K562 (cell line): ENCODE results near the gene GADD45GIP1. TPM values are rescaled to one million over a fixed set of nuclear protein-coding genes. Genes with fewer than 3 reads are reported as not detected.

ENCODE experiments used
- CGGBP1 ChIP-seq: fragments of 250-450 bp; sonication (Bioruptor Pico); IDR thresholded peaks from 2 replicates; pipeline ENCODE4 v1.9.0; 2021; ENCODE audit warnings: mild to moderate bottlenecking
- GATAD2A ChIP-seq: fragments of 450-650 bp; IDR thresholded peaks from 2 replicates; pipeline ENCODE4 v1.6.1; 2017
- KDM4B ChIP-seq, 2 experiments: fragments of 450-650 bp in 1 of 2; sonication (generic) in 1 of 2; IDR thresholded peaks; 2 replicates each; pipeline ENCODE4 v1.6.1; 2016 to 2017; ENCODE audit warnings: borderline replicate concordance in 2 of 2, antibody characterized with exemption in 1 of 2, low read depth in 1 of 2, mild to moderate bottlenecking in 1 of 2
- KLF6 ChIP-seq: fragments of 250-450 bp; sonication (Bioruptor Pico); IDR thresholded peaks from 2 replicates; pipeline ENCODE4 v1.4.0; 2020; ENCODE audit warnings: mild to moderate bottlenecking, moderate library complexity, borderline replicate concordance
- MTF1 ChIP-seq: fragments of 250-450 bp; sonication (Bioruptor Pico); IDR thresholded peaks from 2 replicates; pipeline ENCODE4 v1.9.0; 2021; ENCODE audit warnings: moderate library complexity, mild to moderate bottlenecking, inconsistent platforms, borderline replicate concordance
- NFE2L1 ChIP-seq: fragments of 450-650 bp; IDR thresholded peaks from 2 replicates; pipeline ENCODE4 v1.6.1; 2016; ENCODE audit warnings: missing genetic modification characterization, low read depth, mild to moderate bottlenecking, missing compliant biosample characterization, moderate library complexity, borderline replicate concordance
- POLR2G ChIP-seq: fragments of 200-400 bp; formaldehyde crosslinking; IDR thresholded peaks from 2 replicates; pipeline ENCODE4 v1.6.1; 2017; ENCODE audit warnings: low read depth, mild to moderate bottlenecking, antibody characterized with exemption, low read length, moderate library complexity
- SLC30A9 ChIP-seq: fragments of 250-450 bp; sonication (Bioruptor Pico); IDR thresholded peaks from 2 replicates; pipeline ENCODE4 v1.8.0; 2022; ENCODE audit warnings: mild to moderate bottlenecking, moderate library complexity
- SREBF1 ChIP-seq: fragments of 150-350 bp; IDR thresholded peaks from 2 replicates; pipeline ENCODE4 v1.6.1; 2014; ENCODE audit warnings: antibody characterized with exemption, low read depth, low read length, borderline replicate concordance
- ZBTB11 ChIP-seq, 3 experiments: fragments of 200-800 bp in 1 of 3; fragments of 250-450 bp in 1 of 3; fragments of 450-650 bp in 1 of 3; sonication (Bioruptor Pico) in 1 of 3; sonication (Bioruptor generic) in 1 of 3; formaldehyde crosslinking in 1 of 3; IDR thresholded peaks; 2 replicates each; pipeline versions ENCODE4 v1.6.1 to v1.8.0; 2016 to 2022; ENCODE audit warnings: mild to moderate bottlenecking in 2 of 3, missing genetic modification characterization in 2 of 3, missing compliant biosample characterization in 1 of 3, moderate library complexity in 1 of 3
- ZC3H8 ChIP-seq: fragments of 450-650 bp; IDR thresholded peaks from 2 replicates; pipeline ENCODE4 v1.6.1; 2017
- ZFPM2 ChIP-seq: fragments of 250-450 bp; sonication (Bioruptor Pico); IDR thresholded peaks from 2 replicates; pipeline ENCODE4 v1.5.1; 2022; ENCODE audit warnings: mild to moderate bottlenecking
- ZNF134 ChIP-seq: fragments of 250-450 bp; sonication (Bioruptor Pico); conservative IDR thresholded peaks from 2 replicates; pipeline ENCODE4 v1.4.0; 2020
- ZNF175 ChIP-seq: fragments of 200-800 bp; sonication (Bioruptor generic); IDR thresholded peaks from 2 replicates; pipeline ENCODE4 v1.6.1; 2016; ENCODE audit warnings: low read depth, mild to moderate bottlenecking, missing genetic modification characterization, missing compliant biosample characterization
- ZNF277 ChIP-seq: fragments of 250-450 bp; sonication (Bioruptor Pico); IDR thresholded peaks from 2 replicates; pipeline ENCODE4 v1.8.0; 2022; ENCODE audit warnings: inconsistent platforms, mild to moderate bottlenecking, moderate library complexity, borderline replicate concordance
- ZNF644 ChIP-seq: fragments of 200-800 bp; sonication (Bioruptor generic); IDR thresholded peaks from 2 replicates; pipeline ENCODE4 v1.6.1; 2016; ENCODE audit warnings: low read depth, missing genetic modification characterization, missing compliant biosample characterization
- polyA plus RNA-seq, 8 experiments: library from polyadenylated mRNA; depleted of rRNA in 4 of 8; stranded (reverse) in 5 of 8; unstranded in 3 of 8; fragments of >200 nt; fragmentation: Nextera tagmentation in 2 of 8; fragmentation: Illumina TruSeq in 1 of 8; extraction: Ambion mirVana in 2 of 8; extraction: Trizol in 1 of 8; gene quantifications; 2 replicates each; pipeline versions ENCODE4 v1.2.1 to v1.2.3, GENCODE V29; 2011 to 2014; ENCODE audit warnings: inconsistent platforms in 1 of 8, missing spikeins in 1 of 8
- total RNA-seq, 7 experiments: library from RNA; depleted of rRNA in 6 of 7; stranded (reverse); fragments of >200 nt in 6 of 7; fragmentation: Illumina TruSeq in 2 of 7; extraction: Trizol in 2 of 7; gene quantifications; 2 replicates each; pipeline versions ENCODE4 v1.2.1 to v1.2.3, GENCODE V29; 2011 to 2021; ENCODE audit warnings: low replicate concordance in 1 of 7
- TF ChIP-seq, protein P1 (sequence below): fragments of 450-650 bp; IDR thresholded peaks from 2 replicates; pipeline ENCODE4 v1.6.1; 2016; ENCODE audit warnings: mild to moderate bottlenecking

GADD45GIP1 gene
- total and polyA plus RNA-seq, 9 of the 15 experiments (the other 6 are each of a cell fraction or from before 2014, with no cell fraction given), result 5.1 to 161 (median 29.2) TPM

DNA sequence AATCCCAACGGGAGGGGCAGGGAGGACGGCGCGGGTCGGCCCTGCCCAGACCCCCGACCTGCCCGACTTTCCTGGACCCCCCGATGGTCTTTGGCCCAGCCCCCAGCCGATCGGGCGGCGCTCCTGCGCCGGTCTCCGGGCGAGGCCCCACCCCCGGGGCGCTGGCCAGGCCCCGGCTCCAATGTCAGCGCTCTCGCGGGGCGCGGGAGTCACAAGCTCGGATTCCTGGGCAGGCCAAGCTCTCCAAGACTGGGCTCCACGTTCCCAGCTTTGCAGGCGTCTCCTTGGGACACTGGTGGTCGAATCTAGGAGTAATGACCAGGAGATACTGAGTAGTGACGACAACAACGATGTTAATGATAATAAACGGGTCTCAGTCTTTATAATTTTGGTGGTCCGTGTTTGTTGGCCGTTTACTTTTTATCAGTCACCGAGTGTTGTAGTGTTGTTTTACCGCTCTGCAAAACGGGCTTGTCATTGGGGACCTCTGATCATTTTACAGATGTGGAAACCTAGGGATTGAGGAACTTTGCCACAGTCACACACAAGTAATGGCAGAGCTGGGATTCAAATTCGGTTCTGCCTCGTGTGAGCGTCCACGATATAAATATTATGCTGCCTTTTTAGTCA lies 10.8 kb downstream of the GADD45GIP1 start (continued):
- TF ChIP-seq, protein P1, sequence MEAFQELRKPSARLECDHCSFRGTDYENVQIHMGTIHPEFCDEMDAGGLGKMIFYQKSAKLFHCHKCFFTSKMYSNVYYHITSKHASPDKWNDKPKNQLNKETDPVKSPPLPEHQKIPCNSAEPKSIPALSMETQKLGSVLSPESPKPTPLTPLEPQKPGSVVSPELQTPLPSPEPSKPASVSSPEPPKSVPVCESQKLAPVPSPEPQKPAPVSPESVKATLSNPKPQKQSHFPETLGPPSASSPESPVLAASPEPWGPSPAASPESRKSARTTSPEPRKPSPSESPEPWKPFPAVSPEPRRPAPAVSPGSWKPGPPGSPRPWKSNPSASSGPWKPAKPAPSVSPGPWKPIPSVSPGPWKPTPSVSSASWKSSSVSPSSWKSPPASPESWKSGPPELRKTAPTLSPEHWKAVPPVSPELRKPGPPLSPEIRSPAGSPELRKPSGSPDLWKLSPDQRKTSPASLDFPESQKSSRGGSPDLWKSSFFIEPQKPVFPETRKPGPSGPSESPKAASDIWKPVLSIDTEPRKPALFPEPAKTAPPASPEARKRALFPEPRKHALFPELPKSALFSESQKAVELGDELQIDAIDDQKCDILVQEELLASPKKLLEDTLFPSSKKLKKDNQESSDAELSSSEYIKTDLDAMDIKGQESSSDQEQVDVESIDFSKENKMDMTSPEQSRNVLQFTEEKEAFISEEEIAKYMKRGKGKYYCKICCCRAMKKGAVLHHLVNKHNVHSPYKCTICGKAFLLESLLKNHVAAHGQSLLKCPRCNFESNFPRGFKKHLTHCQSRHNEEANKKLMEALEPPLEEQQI, result no peak
- no peak for TF ChIP-seq SLC30A9 (CRISPR knock-in tag)
- TF ChIP-seq NFE2L1 (tag), result no peak
- TF ChIP-seq ZNF277 (CRISPR knock-in tag), result no peak
- no peak for TF ChIP-seq SREBF1
- no peak for TF ChIP-seq MTF1 (CRISPR knock-in tag)
- TF ChIP-seq KLF6 (CRISPR knock-in tag), result no peak
- no peak for TF ChIP-seq ZC3H8
- no peak for TF ChIP-seq ZNF175
- TF ChIP-seq ZNF134 (CRISPR knock-in tag), result no peak
- TF ChIP-seq CGGBP1, result no peak
- peak; percentile 82 for TF ChIP-seq POLR2G
- TF ChIP-seq KDM4B (IDR thresholded peaks at IDR 0.05; ENCODE audit: borderline replicate concordance in 2 of 2, low read depth in 1 of 2), result no peak
- TF ChIP-seq GATAD2A, result no peak
- no peak for TF ChIP-seq ZNF644 (tag)
- no peak for TF ChIP-seq ZFPM2 (CRISPR knock-in tag)
- no peak for TF ChIP-seq ZBTB11 (CRISPR knock-in tag; IDR thresholded peaks at IDR 0.05)
